GM23338 (cell line): ENCODE measurements around the gene SYT11. TPM values are rescaled to one million over a fixed set of nuclear protein-coding genes. Genes with fewer than 3 reads are reported as not detected.

Source experiments
- ATAC-seq: fragments of 200-7000 bp; cut with Tn5 transposase; 3 replicates; pipeline ENCODE4 v1.9.1; 2020
- DNase-seq: peaks from one replicate; pipeline ENCODE4 v3.0.0-alpha.2; 2015; ENCODE audit warnings: low spot score
- H2AFZ ChIP-seq: fragments of 200-600 bp; sonication (generic); 2 replicates; pipeline ENCODE4 v1.8.0; 2016; ENCODE audit warnings: antibody characterized with exemption, mild to moderate bottlenecking, moderate library complexity
- H3F3A ChIP-seq: fragments of 200-600 bp; sonication (generic); replicated peaks from 2 replicates; pipeline ENCODE4 v1.8.0; 2017; ENCODE audit warnings: antibody characterized with exemption, mixed run types, low read depth
- H3K27ac ChIP-seq: fragments of 200-600 bp; sonication (generic); 2 replicates; pipeline ENCODE4 v1.6.1; 2016; ENCODE audit warnings: low read depth
- H3K27me3 ChIP-seq: fragments of 200-600 bp; sonication (generic); 2 replicates; pipeline ENCODE4 v1.8.0; 2016; ENCODE audit warnings: mild to moderate bottlenecking, mixed run types, moderate library complexity; ENCODE audit not compliant: insufficient read depth
- H3K36me3 ChIP-seq: fragments of 200-600 bp; sonication (generic); 2 replicates; pipeline ENCODE4 v1.8.0; 2016; ENCODE audit warnings: mild to moderate bottlenecking; ENCODE audit not compliant: insufficient read depth
- H3K4me1 ChIP-seq: fragments of 200-600 bp; sonication (generic); 2 replicates; pipeline ENCODE4 v1.8.0; 2016; ENCODE audit warnings: mild to moderate bottlenecking, moderate library complexity; ENCODE audit not compliant: insufficient read depth
- H3K4me2 ChIP-seq: fragments of 200-600 bp; sonication (generic); 2 replicates; pipeline ENCODE4 v1.7.1; 2017; ENCODE audit warnings: mixed run types
- H3K4me3 ChIP-seq: fragments of 200-600 bp; sonication (generic); 2 replicates; pipeline ENCODE4 v1.6.1; 2016; ENCODE audit warnings: mixed run types
- H3K79me2 ChIP-seq: fragments of 200-600 bp; sonication (generic); replicated peaks from 2 replicates; pipeline ENCODE4 v1.8.0; 2017; ENCODE audit warnings: mild to moderate bottlenecking; ENCODE audit not compliant: insufficient read depth
- H3K9me2 ChIP-seq: fragments of 200-600 bp; sonication (generic); 2 replicates; pipeline ENCODE4 v1.8.0; 2017; ENCODE audit not compliant: insufficient read depth
- H4K20me1 ChIP-seq: fragments of 200-600 bp; sonication (generic); replicated peaks from 2 replicates; pipeline ENCODE4 v1.8.0; 2017; ENCODE audit warnings: mild to moderate bottlenecking; ENCODE audit not compliant: insufficient read depth
- H3K27ac Mint-ChIP-seq: 2 replicates; pipeline ENCODE4 v1.8.0; 2020; ENCODE audit warnings: inconsistent platforms, mild to moderate bottlenecking, moderate library complexity, mixed read lengths
- H3K27me3 Mint-ChIP-seq: 3 replicates; pipeline ENCODE4 v1.8.0; 2022; ENCODE audit warnings: low read depth, mild to moderate bottlenecking, moderate library complexity, mixed read lengths, inconsistent platforms; ENCODE audit not compliant: insufficient read depth, poor library complexity
- H3K36me3 Mint-ChIP-seq: 3 replicates; pipeline ENCODE4 v1.8.0; 2021; ENCODE audit warnings: low read depth, mild to moderate bottlenecking, inconsistent platforms, moderate library complexity, mixed read lengths
- H3K4me1 Mint-ChIP-seq: 3 replicates; pipeline ENCODE4 v1.8.0; 2020; ENCODE audit warnings: mild to moderate bottlenecking, inconsistent platforms, mixed read lengths
- H3K4me3 Mint-ChIP-seq: 3 replicates; pipeline ENCODE4 v1.8.0; 2021; ENCODE audit warnings: moderate library complexity, mild to moderate bottlenecking, inconsistent platforms, mixed read lengths
- H3K9me3 Mint-ChIP-seq: 3 replicates; pipeline ENCODE4 v1.8.0; 2020; ENCODE audit warnings: moderate library complexity, mild to moderate bottlenecking, inconsistent platforms, mixed read lengths
- CREB1 ChIP-seq: fragments of 250-450 bp; sonication (Bioruptor Pico); IDR thresholded peaks from 2 replicates; pipeline ENCODE4 v1.5.0; 2020; ENCODE audit warnings: low read depth, mild to moderate bottlenecking, moderate library complexity
- ETS1 ChIP-seq: IDR thresholded peaks from 2 replicates; pipeline ENCODE4 v1.6.1; 2016; ENCODE audit warnings: antibody characterized with exemption
- EZH2 ChIP-seq: fragments of 200-600 bp; sonication (generic); IDR thresholded peaks from one replicate; pipeline ENCODE4 v1.8.0; 2017; ENCODE audit warnings: antibody characterized with exemption, mild to moderate bottlenecking, low read depth; ENCODE audit not compliant: unreplicated experiment
- EZH2phosphoT487 ChIP-seq: fragments of 200-600 bp; sonication (generic); IDR thresholded peaks from one replicate; pipeline ENCODE4 v1.8.1; 2018; ENCODE audit warnings: antibody characterized with exemption; ENCODE audit not compliant: unreplicated experiment
- JUNB ChIP-seq: IDR thresholded peaks from one replicate; pipeline ENCODE4 v1.6.1; 2016; ENCODE audit warnings: antibody characterized with exemption; ENCODE audit not compliant: unreplicated experiment
- NANOG ChIP-seq: IDR thresholded peaks from 2 replicates; pipeline ENCODE4 v1.6.1; 2016; ENCODE audit warnings: antibody characterized with exemption, borderline replicate concordance
- POLR2AphosphoS5 ChIP-seq: IDR thresholded peaks from 2 replicates; pipeline ENCODE4 v1.6.1; 2016; ENCODE audit warnings: antibody characterized with exemption, low read depth
- REST ChIP-seq: IDR thresholded peaks from one replicate; pipeline ENCODE4 v1.6.1; 2018; ENCODE audit warnings: antibody characterized with exemption; ENCODE audit not compliant: unreplicated experiment
- STAT1 ChIP-seq: IDR thresholded peaks from one replicate; pipeline ENCODE4 v1.6.1; 2016; ENCODE audit warnings: antibody characterized with exemption; ENCODE audit not compliant: unreplicated experiment
- ZNF114 ChIP-seq: fragments of 250-450 bp; sonication (Bioruptor Pico); IDR thresholded peaks from 2 replicates; pipeline ENCODE4 v1.5.0; 2020; ENCODE audit warnings: mild to moderate bottlenecking, moderate library complexity
- ZNF331 ChIP-seq: fragments of 250-450 bp; sonication (Bioruptor Pico); IDR thresholded peaks from 2 replicates; pipeline ENCODE4 v1.5.0; 2020; ENCODE audit warnings: low read depth, mild to moderate bottlenecking, moderate library complexity
- polyA plus RNA-seq: library from polyadenylated mRNA; unstranded; fragments of >200 nt; fragmentation: Nextera tagmentation; extraction: Ambion mirVana; gene quantifications from 2 replicates; pipeline ENCODE4 v1.2.1, GENCODE V29; 2016
- total RNA-seq: library from RNA; depleted of rRNA; stranded (reverse); fragments of >200 nt; shearing (Covaris generic); gene quantifications from 2 replicates; pipeline ENCODE4 v1.2.3, GENCODE V29; 2014
- TF ChIP-seq, protein P1 (sequence below), 2 experiments: fragments of 200-600 bp in 1 of 2; sonication (generic) in 1 of 2; conservative IDR thresholded peaks; 2 replicates each; pipeline versions ENCODE4 v1.5.1 to v1.6.1; 2016 to 2017; ENCODE audit warnings: antibody characterized with exemption in 2 of 2, low read depth in 2 of 2, mild to moderate bottlenecking in 2 of 2, moderate library complexity in 1 of 2

Gene SYT11
- total and polyA plus RNA-seq, 2 experiments from 2014 or later = 3.9 to 15.9 TPM

GRCh38 chr1:155872527-155872926 lies 13.2 kb downstream of the SYT11 start (continued):
- TF ChIP-seq, protein P1, sequence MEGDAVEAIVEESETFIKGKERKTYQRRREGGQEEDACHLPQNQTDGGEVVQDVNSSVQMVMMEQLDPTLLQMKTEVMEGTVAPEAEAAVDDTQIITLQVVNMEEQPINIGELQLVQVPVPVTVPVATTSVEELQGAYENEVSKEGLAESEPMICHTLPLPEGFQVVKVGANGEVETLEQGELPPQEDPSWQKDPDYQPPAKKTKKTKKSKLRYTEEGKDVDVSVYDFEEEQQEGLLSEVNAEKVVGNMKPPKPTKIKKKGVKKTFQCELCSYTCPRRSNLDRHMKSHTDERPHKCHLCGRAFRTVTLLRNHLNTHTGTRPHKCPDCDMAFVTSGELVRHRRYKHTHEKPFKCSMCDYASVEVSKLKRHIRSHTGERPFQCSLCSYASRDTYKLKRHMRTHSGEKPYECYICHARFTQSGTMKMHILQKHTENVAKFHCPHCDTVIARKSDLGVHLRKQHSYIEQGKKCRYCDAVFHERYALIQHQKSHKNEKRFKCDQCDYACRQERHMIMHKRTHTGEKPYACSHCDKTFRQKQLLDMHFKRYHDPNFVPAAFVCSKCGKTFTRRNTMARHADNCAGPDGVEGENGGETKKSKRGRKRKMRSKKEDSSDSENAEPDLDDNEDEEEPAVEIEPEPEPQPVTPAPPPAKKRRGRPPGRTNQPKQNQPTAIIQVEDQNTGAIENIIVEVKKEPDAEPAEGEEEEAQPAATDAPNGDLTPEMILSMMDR (conservative IDR thresholded peaks at IDR 0.05; ENCODE audit: low read depth in 2 of 2) = no peak
- TF ChIP-seq ZNF114 (CRISPR knock-in tag) (no peak), EZH2 (no peak), ZNF331 (no peak), JUNB (no peak)

DNA sequence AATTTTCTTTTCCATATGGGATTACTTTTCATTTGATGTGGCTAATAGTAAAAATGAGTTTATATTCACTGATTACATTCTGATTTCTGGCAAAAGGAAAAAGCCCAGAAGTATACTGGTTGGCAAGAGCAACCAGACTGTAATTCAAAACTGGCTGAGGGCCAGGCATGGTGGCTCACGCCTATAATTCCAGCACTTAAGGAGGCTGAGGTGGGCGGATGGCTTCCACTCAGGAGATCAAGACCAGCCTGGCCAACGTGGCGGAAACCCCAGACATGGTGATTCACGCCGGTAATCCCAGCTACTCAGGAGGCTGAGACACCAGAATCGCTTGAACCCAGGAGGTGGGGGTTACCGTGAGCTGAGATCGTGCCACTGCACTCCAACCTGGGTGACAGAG lies 14.5 kb downstream of the SYT11 start:
- H3K79me2 ChIP-seq = no peaks in the 10 kb centered on the region
- H2AFZ ChIP-seq = no peak overlapping the region
- H3K36me3 ChIP-seq = no peaks in the 10 kb centered on the region
- H3K4me2 ChIP-seq = no peak overlapping the region
- H3K4me3 ChIP-seq = no peak overlapping the region
- no peaks in the 10 kb centered on the region for H3F3A ChIP-seq
- no peaks in the 10 kb centered on the region for H3K9me2 ChIP-seq
- Mint-ChIP-seq H3K4me1 (no peaks in the 10 kb centered on the region), H3K36me3 (no peaks in the 10 kb centered on the region; the same call in 2 of the 3 replicates), H3K9me3 (no peaks in the 10 kb centered on the region; the same call in 2 of the 3 replicates), H3K27ac (no peak overlapping the region), H3K4me3 (no peak overlapping the region), H3K27me3 (peaks cover 6% of the 10 kb centered on the region)
- H3K27ac ChIP-seq = no peak overlapping the region
- no peaks in the 10 kb centered on the region; the same call in 1 of the 2 replicates for H4K20me1 ChIP-seq
- H3K4me1 ChIP-seq = no peaks in the 10 kb centered on the region
- ATAC-seq = no peak
- H3K27me3 ChIP-seq = no peaks in the 10 kb centered on the region
- DNase-seq = no peak
- TF ChIP-seq, protein P1 (conservative IDR thresholded peaks at IDR 0.05; ENCODE audit: low read depth in 2 of 2) = no peak
- no peak for TF ChIP-seq CREB1
- no peak for TF ChIP-seq EZH2phosphoT487
- no peak for TF ChIP-seq NANOG
- TF ChIP-seq POLR2AphosphoS5 = no peak
- no peak for TF ChIP-seq ETS1
- no peak for TF ChIP-seq REST
- TF ChIP-seq JUNB = no peak
- no peak for TF ChIP-seq STAT1
- no peak for TF ChIP-seq ZNF114 (CRISPR knock-in tag)
- no peak for TF ChIP-seq ZNF331
